GM23338 (cell line): Measurements from ENCODE around the gene NINJ2. TPM values are rescaled to one million over a fixed set of nuclear protein-coding genes. Genes with fewer than 3 reads are reported as not detected.

Experiments used
- ATAC-seq: fragments of 200-7000 bp; cut with Tn5 transposase; 3 replicates; pipeline ENCODE4 v1.9.1; 2020
- DNase-seq: peaks from one replicate; pipeline ENCODE4 v3.0.0-alpha.2; 2015; ENCODE audit warnings: low spot score
- H2AFZ ChIP-seq: fragments of 200-600 bp; sonication (generic); 2 replicates; pipeline ENCODE4 v1.8.0; 2016; ENCODE audit warnings: antibody characterized with exemption, mild to moderate bottlenecking, moderate library complexity
- H3F3A ChIP-seq: fragments of 200-600 bp; sonication (generic); replicated peaks from 2 replicates; pipeline ENCODE4 v1.8.0; 2017; ENCODE audit warnings: antibody characterized with exemption, mixed run types, low read depth
- H3K27ac ChIP-seq: fragments of 200-600 bp; sonication (generic); 2 replicates; pipeline ENCODE4 v1.6.1; 2016; ENCODE audit warnings: low read depth
- H3K27me3 ChIP-seq: fragments of 200-600 bp; sonication (generic); 2 replicates; pipeline ENCODE4 v1.8.0; 2016; ENCODE audit warnings: mild to moderate bottlenecking, mixed run types, moderate library complexity; ENCODE audit not compliant: insufficient read depth
- H3K36me3 ChIP-seq: fragments of 200-600 bp; sonication (generic); 2 replicates; pipeline ENCODE4 v1.8.0; 2016; ENCODE audit warnings: mild to moderate bottlenecking; ENCODE audit not compliant: insufficient read depth
- H3K4me1 ChIP-seq: fragments of 200-600 bp; sonication (generic); 2 replicates; pipeline ENCODE4 v1.8.0; 2016; ENCODE audit warnings: mild to moderate bottlenecking, moderate library complexity; ENCODE audit not compliant: insufficient read depth
- H3K4me2 ChIP-seq: fragments of 200-600 bp; sonication (generic); 2 replicates; pipeline ENCODE4 v1.7.1; 2017; ENCODE audit warnings: mixed run types
- H3K4me3 ChIP-seq: fragments of 200-600 bp; sonication (generic); 2 replicates; pipeline ENCODE4 v1.6.1; 2016; ENCODE audit warnings: mixed run types
- H3K79me2 ChIP-seq: fragments of 200-600 bp; sonication (generic); replicated peaks from 2 replicates; pipeline ENCODE4 v1.8.0; 2017; ENCODE audit warnings: mild to moderate bottlenecking; ENCODE audit not compliant: insufficient read depth
- H3K9me2 ChIP-seq: fragments of 200-600 bp; sonication (generic); 2 replicates; pipeline ENCODE4 v1.8.0; 2017; ENCODE audit not compliant: insufficient read depth
- H4K20me1 ChIP-seq: fragments of 200-600 bp; sonication (generic); replicated peaks from 2 replicates; pipeline ENCODE4 v1.8.0; 2017; ENCODE audit warnings: mild to moderate bottlenecking; ENCODE audit not compliant: insufficient read depth
- H3K27ac Mint-ChIP-seq: 2 replicates; pipeline ENCODE4 v1.8.0; 2020; ENCODE audit warnings: inconsistent platforms, mild to moderate bottlenecking, moderate library complexity, mixed read lengths
- H3K27me3 Mint-ChIP-seq: 3 replicates; pipeline ENCODE4 v1.8.0; 2022; ENCODE audit warnings: low read depth, mild to moderate bottlenecking, moderate library complexity, mixed read lengths, inconsistent platforms; ENCODE audit not compliant: insufficient read depth, poor library complexity
- H3K36me3 Mint-ChIP-seq: 3 replicates; pipeline ENCODE4 v1.8.0; 2021; ENCODE audit warnings: low read depth, mild to moderate bottlenecking, inconsistent platforms, moderate library complexity, mixed read lengths
- H3K4me1 Mint-ChIP-seq: 3 replicates; pipeline ENCODE4 v1.8.0; 2020; ENCODE audit warnings: mild to moderate bottlenecking, inconsistent platforms, mixed read lengths
- H3K4me3 Mint-ChIP-seq: 3 replicates; pipeline ENCODE4 v1.8.0; 2021; ENCODE audit warnings: moderate library complexity, mild to moderate bottlenecking, inconsistent platforms, mixed read lengths
- H3K9me3 Mint-ChIP-seq: 3 replicates; pipeline ENCODE4 v1.8.0; 2020; ENCODE audit warnings: moderate library complexity, mild to moderate bottlenecking, inconsistent platforms, mixed read lengths
- CREB1 ChIP-seq: fragments of 250-450 bp; sonication (Bioruptor Pico); IDR thresholded peaks from 2 replicates; pipeline ENCODE4 v1.5.0; 2020; ENCODE audit warnings: low read depth, mild to moderate bottlenecking, moderate library complexity
- CTCF ChIP-seq, 2 experiments: fragments of 200-600 bp in 1 of 2; sonication (generic) in 1 of 2; conservative IDR thresholded peaks; 2 replicates each; pipeline versions ENCODE4 v1.5.1 to v1.6.1; 2016 to 2017; ENCODE audit warnings: antibody characterized with exemption in 2 of 2, low read depth in 2 of 2, mild to moderate bottlenecking in 2 of 2, moderate library complexity in 1 of 2
- ETS1 ChIP-seq: IDR thresholded peaks from 2 replicates; pipeline ENCODE4 v1.6.1; 2016; ENCODE audit warnings: antibody characterized with exemption
- EZH2 ChIP-seq: fragments of 200-600 bp; sonication (generic); IDR thresholded peaks from one replicate; pipeline ENCODE4 v1.8.0; 2017; ENCODE audit warnings: antibody characterized with exemption, mild to moderate bottlenecking, low read depth; ENCODE audit not compliant: unreplicated experiment
- EZH2phosphoT487 ChIP-seq: fragments of 200-600 bp; sonication (generic); IDR thresholded peaks from one replicate; pipeline ENCODE4 v1.8.1; 2018; ENCODE audit warnings: antibody characterized with exemption; ENCODE audit not compliant: unreplicated experiment
- JUNB ChIP-seq: IDR thresholded peaks from one replicate; pipeline ENCODE4 v1.6.1; 2016; ENCODE audit warnings: antibody characterized with exemption; ENCODE audit not compliant: unreplicated experiment
- NANOG ChIP-seq: IDR thresholded peaks from 2 replicates; pipeline ENCODE4 v1.6.1; 2016; ENCODE audit warnings: antibody characterized with exemption, borderline replicate concordance
- POLR2AphosphoS5 ChIP-seq: IDR thresholded peaks from 2 replicates; pipeline ENCODE4 v1.6.1; 2016; ENCODE audit warnings: antibody characterized with exemption, low read depth
- REST ChIP-seq: IDR thresholded peaks from one replicate; pipeline ENCODE4 v1.6.1; 2018; ENCODE audit warnings: antibody characterized with exemption; ENCODE audit not compliant: unreplicated experiment
- STAT1 ChIP-seq: IDR thresholded peaks from one replicate; pipeline ENCODE4 v1.6.1; 2016; ENCODE audit warnings: antibody characterized with exemption; ENCODE audit not compliant: unreplicated experiment
- ZNF114 ChIP-seq: fragments of 250-450 bp; sonication (Bioruptor Pico); IDR thresholded peaks from 2 replicates; pipeline ENCODE4 v1.5.0; 2020; ENCODE audit warnings: mild to moderate bottlenecking, moderate library complexity
- ZNF331 ChIP-seq: fragments of 250-450 bp; sonication (Bioruptor Pico); IDR thresholded peaks from 2 replicates; pipeline ENCODE4 v1.5.0; 2020; ENCODE audit warnings: low read depth, mild to moderate bottlenecking, moderate library complexity
- ZNF462 ChIP-seq: fragments of 250-450 bp; sonication (Bioruptor Pico); IDR thresholded peaks from 2 replicates; pipeline ENCODE4 v1.5.0; 2020; ENCODE audit warnings: mild to moderate bottlenecking, moderate library complexity
- polyA plus RNA-seq: library from polyadenylated mRNA; unstranded; fragments of >200 nt; fragmentation: Nextera tagmentation; extraction: Ambion mirVana; gene quantifications from 2 replicates; pipeline ENCODE4 v1.2.1, GENCODE V29; 2016
- total RNA-seq: library from RNA; depleted of rRNA; stranded (reverse); fragments of >200 nt; shearing (Covaris generic); gene quantifications from 2 replicates; pipeline ENCODE4 v1.2.3, GENCODE V29; 2014

NINJ2 gene
- total and polyA plus RNA-seq, 2 experiments from 2014 or later, result 0.94 to 2.6 TPM

GRCh38 chr12:639988-640387 lies 23.3 kb downstream of the NINJ2 start:
- no peaks in the 10 kb centered on the region; the same call in 1 of the 2 replicates for H3K4me1 ChIP-seq
- TF ChIP-seq REST, result no peak
- no peak for TF ChIP-seq ETS1
- TF ChIP-seq EZH2phosphoT487, result no peak
- TF ChIP-seq ZNF331 (CRISPR knock-in tag), result no peak
- no peak for TF ChIP-seq ZNF462 (CRISPR knock-in tag)
- no peak for TF ChIP-seq NANOG
- no peak for TF ChIP-seq STAT1
- no peak for TF ChIP-seq JUNB
- TF ChIP-seq CTCF (conservative IDR thresholded peaks at IDR 0.05; ENCODE audit: low read depth in 2 of 2), result no peak
- TF ChIP-seq EZH2, result no peak
- no peak for TF ChIP-seq CREB1 (CRISPR knock-in tag)
- no peak for TF ChIP-seq ZNF114
- TF ChIP-seq POLR2AphosphoS5, result no peak
- H3K27ac ChIP-seq, result no peak overlapping the region
- DNase-seq (no peak), ATAC-seq (no peak)
- H3K36me3 ChIP-seq, result no peaks in the 10 kb centered on the region
- peaks cover 7% of the 10 kb centered on the region; the same call in 1 of the 2 replicates for H3F3A ChIP-seq
- H3K36me3 Mint-ChIP-seq, result no peaks in the 10 kb centered on the region
- H3K4me1 Mint-ChIP-seq, result peaks cover 5% of the 10 kb centered on the region; the same call in 2 of the 3 replicates
- H3K27ac Mint-ChIP-seq, result no peak overlapping the region
- no peaks in the 10 kb centered on the region for H3K79me2 ChIP-seq
- no peak overlapping the region for H2AFZ ChIP-seq
- H3K9me3 Mint-ChIP-seq, result no peaks in the 10 kb centered on the region
- no peak overlapping the region for H3K4me3 Mint-ChIP-seq
- H3K4me3 ChIP-seq, result no peak overlapping the region
- peaks cover 5% of the 10 kb centered on the region for H3K27me3 Mint-ChIP-seq
- H3K4me2 ChIP-seq, result no peak overlapping the region
- no peaks in the 10 kb centered on the region for H4K20me1 ChIP-seq
- H3K9me2 ChIP-seq, result no peaks in the 10 kb centered on the region
- no peaks in the 10 kb centered on the region for H3K27me3 ChIP-seq
